Activated CD4-positive, alpha-beta T cell treated with anti-CD3 and anti-CD28 coated beads, Interleukin-10, Interleukin-2, amounts not matched to agents 100 ng/mL and 50 ng/mL, durations not matched to agents 16 hours and 8 hours (primary cell): ENCODE results near the gene LIMK1.
"Not testable (repeated sequence)": the region's sequence is repeated elsewhere in the genome, so short reads cannot be mapped to it uniquely, and the experiment has no call there.

ENCODE experiments used
- DNase-seq: peaks from one replicate; pipeline ENCODE4 v3.0.0-alpha.2; 2020

LIMK1 gene

GRCh38 chr7:74084722-74085578 is 1.3 kb downstream of the LIMK1 start:
- no peak for DNase-seq

- no peak for DNase-seq
Measured at GRCh38 chr7:74087791-74088453, 4.3 kb downstream of the LIMK1 start.

- no peak for DNase-seq
Measured at GRCh38 chr7:74092321-74092963, 8.8 kb downstream of the LIMK1 start.

- DNase-seq = no peak
Measured at GRCh38 chr7:74092964-74093471, 9.4 kb downstream of the LIMK1 start.

- no peak for DNase-seq
Measured at GRCh38 chr7:74093671-74094223, 10.1 kb downstream of the LIMK1 start.

- peak; percentile 90 for DNase-seq
Measured at GRCh38 chr7:74094224-74095101, 10.9 kb downstream of the LIMK1 start.

GRCh38 chr7:74095135-74095534 is 11.5 kb downstream of the LIMK1 start:
- no peak for DNase-seq

GRCh38 chr7:74097937-74098614 is 14.5 kb downstream of the LIMK1 start:
- DNase-seq = no peak

- no peak for DNase-seq
Measured at GRCh38 chr7:74099031-74099430, 15.4 kb downstream of the LIMK1 start.

GRCh38 chr7:74101061-74101681 is 17.6 kb downstream of the LIMK1 start:
- no peak for DNase-seq

GRCh38 chr7:74103219-74103772 is 19.7 kb downstream of the LIMK1 start:
- DNase-seq = no peak

GRCh38 chr7:74104702-74105101 is 21.1 kb downstream of the LIMK1 start:
- no peak for DNase-seq

- DNase-seq = no peak
Measured at GRCh38 chr7:74105992-74106391, 22.4 kb downstream of the LIMK1 start.

GRCh38 chr7:74106846-74107245 is 23.2 kb downstream of the LIMK1 start:
- DNase-seq = no peak

- DNase-seq = no peak
Measured at GRCh38 chr7:74115326-74115725, 31.7 kb downstream of the LIMK1 start.

GRCh38 chr7:74116356-74116755 is 32.8 kb downstream of the LIMK1 start:
- DNase-seq = no peak

GRCh38 chr7:74119831-74120230 is 36.2 kb downstream of the LIMK1 start:
- DNase-seq = no peak

- no peak for DNase-seq
Measured at GRCh38 chr7:74121401-74122249, 38.0 kb downstream of the LIMK1 start.

- DNase-seq = not testable (repeated sequence)
Measured at GRCh38 chr7:74123892-74124291, 40.3 kb downstream of the LIMK1 start.
